Large intestine (tissue), 3 donors: ENCODE measurements around the gene BLVRA. TPM values are rescaled to one million over a fixed set of nuclear protein-coding genes. Genes with fewer than 3 reads are reported as not detected.
A peak's percentile ranks its signal among the peaks of the same experiment; 100 is the strongest.
"Not testable (repeated sequence)": the region's sequence is repeated elsewhere in the genome, so short reads cannot be mapped to it uniquely, and the experiment has no call there.

Experiments used
- DNase-seq, 2 donors: peaks; one replicate each; pipeline versions ENCODE4 v3.0.0 to v3.0.0-alpha.2; 2013
- H3K27ac ChIP-seq: one replicate; pipeline ENCODE4 v1.5.1; 2013; ENCODE audit warnings: low read length
- H3K27me3 ChIP-seq: 2 replicates; pipeline ENCODE4 v1.6.1; 2013; ENCODE audit warnings: low read length; ENCODE audit not compliant: control insufficient read depth, insufficient read depth
- H3K36me3 ChIP-seq: 2 replicates; pipeline ENCODE4 v1.6.1; 2013; ENCODE audit warnings: low read length; ENCODE audit not compliant: control insufficient read depth, insufficient read depth
- H3K4me1 ChIP-seq: one replicate; pipeline ENCODE4 v1.6.1; 2013; ENCODE audit warnings: low read length; ENCODE audit not compliant: control insufficient read depth, insufficient read depth
- H3K4me3 ChIP-seq: one replicate; pipeline ENCODE4 v1.5.1; 2013; ENCODE audit warnings: low read length
- H3K9me3 ChIP-seq: one replicate; pipeline ENCODE4 v1.6.1; 2013; ENCODE audit warnings: mild to moderate bottlenecking, low read depth, low read length, moderate library complexity; ENCODE audit not compliant: control insufficient read depth
- WGBS: methylation state at CpG from one replicate; pipeline ENCODE4 v1.1.5; 2013; ENCODE audit warnings: low lambda C conversion rate; ENCODE audit not compliant: insufficient coverage; 5-methylcytosine and 5-hydroxymethylcytosine counted together
- polyA plus RNA-seq: library from polyadenylated mRNA; unstranded; fragments of 120-200 nt; gene quantifications from one replicate; pipeline ENCODE4 v1.2.1, GENCODE V29; 2013

BLVRA gene
- polyA plus RNA-seq, 1 donor, result 16.9 TPM

- no peaks in the 10 kb centered on the region for H3K27me3 ChIP-seq
- H3K9me3 ChIP-seq, result no peaks in the 10 kb centered on the region
- no CpG with 5 or more reads among the region's 1 CpG for WGBS
- no peaks in the 10 kb centered on the region for H3K36me3 ChIP-seq
- H3K4me3 ChIP-seq, result no peak overlapping the region
- H3K4me1 ChIP-seq, result peaks cover 3% of the 10 kb centered on the region
- DNase-seq, result no peak
- H3K27ac ChIP-seq, result no peak overlapping the region
Measured at GRCh38 chr7:43727494-43727893, 31.0 kb upstream of the BLVRA start.

GRCh38 chr7:43729214-43729923, 29.1 kb upstream of the BLVRA start, which contains the start of gene COA1:
COA1 (minus strand) TSS chr7:43729523; CDS start chr7:43648614, 80,909 bp downstream.
- Histone ChIP-seq H3K4me1 (peaks cover 3% of the 10 kb centered on the region), H3K4me3 (peak within 1 kb of the TSS; percentile 92), H3K36me3 (no peaks in the 10 kb centered on the region), H3K27ac (peak within 1 kb of the TSS; percentile 47), H3K27me3 (no peaks in the 10 kb centered on the region), H3K9me3 (no peaks in the 10 kb centered on the region)
- 0% methylated on average over 1 of the region's 66 CpGs for WGBS
- peak; percentile 86 to 95 for DNase-seq

- H3K36me3 ChIP-seq, result no peaks in the 10 kb centered on the region
- H3K4me3 ChIP-seq, result peak overlapping the region; percentile 92
- peak overlapping the region; percentile 47 for H3K27ac ChIP-seq
- no peaks in the 10 kb centered on the region for H3K27me3 ChIP-seq
- 20% methylated on average over 1 of the region's 4 CpGs for WGBS
- H3K4me1 ChIP-seq, result peaks cover 3% of the 10 kb centered on the region
- DNase-seq, result no peak
- H3K9me3 ChIP-seq, result no peaks in the 10 kb centered on the region
Measured at GRCh38 chr7:43729924-43730248, 28.6 kb upstream of the BLVRA start.

- H3K36me3 ChIP-seq, DNase-seq, H3K4me3 ChIP-seq, H3K4me1 ChIP-seq, H3K9me3 ChIP-seq, H3K27ac ChIP-seq, H3K27me3 ChIP-seq: not testable (repeated sequence)
- WGBS, result no CpG with 5 or more reads among the region's 3 CpGs
Measured at GRCh38 chr7:43731494-43731893, 27.0 kb upstream of the BLVRA start.

- not testable (repeated sequence) for H3K27me3 ChIP-seq, DNase-seq, H3K4me3 ChIP-seq, H3K9me3 ChIP-seq, H3K36me3 ChIP-seq, H3K4me1 ChIP-seq, H3K27ac ChIP-seq
- WGBS, result no CpG with 5 or more reads among the region's 18 CpGs
Measured at GRCh38 chr7:43734575-43735332, 23.7 kb upstream of the BLVRA start.

- no peaks in the 10 kb centered on the region for H3K27me3 ChIP-seq
- H3K4me1 ChIP-seq, result peaks cover 7% of the 10 kb centered on the region
- no peak overlapping the region for H3K4me3 ChIP-seq
- H3K9me3 ChIP-seq, result no peaks in the 10 kb centered on the region
- no peaks in the 10 kb centered on the region for H3K36me3 ChIP-seq
- DNase-seq, result no peak
- no peak overlapping the region for H3K27ac ChIP-seq
- 100% methylated on average over 1 of the region's 1 CpG for WGBS
Measured at GRCh38 chr7:43735403-43735801, 23.1 kb upstream of the BLVRA start.

GRCh38 chr7:43735802-43736603, 22.5 kb upstream of the BLVRA start:
- Histone ChIP-seq H3K4me3 (no peak overlapping the region), H3K36me3 (no peaks in the 10 kb centered on the region), H3K27ac (peak overlapping the region; percentile 10), H3K4me1 (peaks cover 7% of the 10 kb centered on the region), H3K27me3 (no peaks in the 10 kb centered on the region), H3K9me3 (no peaks in the 10 kb centered on the region)
- peak; percentile 75 to 78 for DNase-seq
- WGBS, result 40% methylated on average over 1 of the region's 2 CpGs

- H3K27me3 ChIP-seq, result no peaks in the 10 kb centered on the region
- no peak overlapping the region for H3K4me3 ChIP-seq
- no CpG with 5 or more reads among the region's 6 CpGs for WGBS
- peaks cover 7% of the 10 kb centered on the region for H3K4me1 ChIP-seq
- H3K9me3 ChIP-seq, result no peaks in the 10 kb centered on the region
- no peaks in the 10 kb centered on the region for H3K36me3 ChIP-seq
- no peak overlapping the region for H3K27ac ChIP-seq
- no peak for DNase-seq
Measured at GRCh38 chr7:43737467-43738127, 20.9 kb upstream of the BLVRA start.

- Histone ChIP-seq H3K4me1 (no peaks in the 10 kb centered on the region), H3K27me3 (no peaks in the 10 kb centered on the region), H3K27ac (no peak overlapping the region), H3K36me3 (no peaks in the 10 kb centered on the region), H3K9me3 (no peaks in the 10 kb centered on the region), H3K4me3 (no peak overlapping the region)
- DNase-seq, result no peak
Measured at GRCh38 chr7:43742692-43743091, 15.8 kb upstream of the BLVRA start.
